Activated CD8-positive, alpha-beta memory T cell treated with anti-CD3 and anti-CD28 coated beads for 4 hours (primary cell): ENCODE results near the gene DOCK4.
"Not testable (repeated sequence)": the region's sequence is repeated elsewhere in the genome, so short reads cannot be mapped to it uniquely, and the experiment has no call there.

ENCODE experiments used
- DNase-seq, 2 donors: peaks; one replicate each; pipeline ENCODE4 v3.0.0-alpha.2; 2020; ENCODE audit warnings: low read depth in 2 of 2

The DOCK4 gene

GRCh38 chr7:111954474-111955381, 251.5 kb downstream of the DOCK4 start:
- DNase-seq: no peak

DNA sequence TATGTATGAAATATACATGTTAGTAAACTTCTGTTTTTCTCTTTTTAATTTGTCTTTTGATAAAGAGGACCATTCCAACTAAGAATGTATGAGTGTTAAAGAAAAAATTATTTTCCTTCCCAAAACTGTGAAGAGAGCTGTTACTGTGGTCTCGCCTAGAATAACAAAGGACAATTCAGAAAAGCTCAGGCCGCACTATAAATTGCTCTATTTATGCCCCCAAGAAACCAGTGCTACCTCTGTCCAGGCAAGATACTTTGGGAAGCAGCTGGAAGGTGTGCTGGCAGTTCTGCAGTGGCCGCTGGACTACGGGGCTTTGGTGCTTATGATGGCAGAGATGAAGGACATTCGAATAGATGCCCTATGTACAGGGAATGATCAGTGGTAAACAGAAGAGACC, 252.1 kb downstream of the DOCK4 start:
- no peak for DNase-seq

DNA sequence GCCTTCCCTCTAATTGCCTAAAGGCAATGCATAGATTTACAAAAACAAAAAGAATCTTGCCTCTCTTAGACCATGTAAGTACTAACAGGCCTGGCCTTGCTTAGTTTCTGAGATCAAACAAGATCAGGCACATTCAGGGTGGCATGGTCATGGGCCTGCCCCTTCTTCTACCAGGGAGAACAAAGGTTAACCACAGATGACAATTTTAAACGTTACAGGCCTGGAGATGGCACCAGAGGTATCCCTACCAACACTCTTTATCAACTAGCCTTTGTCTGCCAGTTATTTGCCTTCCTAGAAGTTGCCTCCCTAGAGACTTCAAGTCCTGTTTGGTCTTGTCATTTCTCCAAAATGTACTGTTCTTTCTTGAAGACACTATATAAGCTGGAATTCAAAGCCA, 252.6 kb downstream of the DOCK4 start:
- no peak for DNase-seq

DNA sequence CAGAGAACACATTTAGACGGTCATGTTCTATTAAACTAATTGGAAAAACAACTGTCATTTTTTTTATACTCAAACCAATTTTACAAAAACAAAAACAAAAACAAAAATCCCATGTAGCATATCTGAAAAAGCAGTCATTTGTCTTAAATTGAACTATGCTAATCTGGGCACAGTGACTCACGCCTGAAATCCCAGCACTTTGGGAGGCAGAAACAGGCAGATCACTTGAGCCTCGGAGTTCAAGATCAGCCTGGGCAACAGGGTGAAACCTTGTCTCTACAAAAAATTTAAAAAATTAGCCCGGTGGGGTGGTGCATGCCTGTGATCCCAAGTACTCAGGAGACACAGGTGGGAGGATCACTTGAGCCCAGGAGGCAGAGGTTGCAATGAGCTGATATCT, 253.4 kb downstream of the DOCK4 start:
- no peak for DNase-seq

- no peak for DNase-seq
Measured at GRCh38 chr7:111951052-111951451, 255.1 kb downstream of the DOCK4 start.

DNA sequence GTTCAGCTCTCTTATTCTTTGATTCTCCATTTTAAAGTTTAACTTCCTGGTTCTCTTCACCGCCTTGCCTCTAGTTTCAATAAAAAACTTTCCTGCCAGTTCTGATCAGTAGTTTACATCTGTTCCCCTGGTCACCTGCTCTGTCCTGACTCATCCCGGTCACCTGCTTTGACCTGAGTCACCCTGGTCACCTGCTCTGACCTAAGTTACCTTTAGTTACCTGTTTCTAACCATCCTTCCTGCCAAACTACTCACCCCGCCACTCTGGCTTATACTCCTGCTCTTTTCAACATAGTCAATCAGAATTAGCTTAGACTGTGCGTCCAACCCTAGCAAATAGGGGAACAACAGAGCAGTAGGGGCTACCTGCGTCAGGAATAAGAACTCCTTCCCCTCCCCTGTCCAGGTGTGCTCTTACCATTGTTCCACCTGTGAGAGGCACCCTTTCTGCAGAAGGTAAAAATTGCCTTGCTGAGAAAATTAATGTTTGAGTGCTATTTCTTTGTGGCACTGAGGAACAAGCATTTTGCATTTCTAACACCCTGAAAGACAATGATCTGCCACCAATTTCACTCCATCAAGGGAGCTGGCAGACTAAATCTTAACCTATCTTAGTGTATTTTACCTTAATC, 263.6 kb downstream of the DOCK4 start:
- no peak for DNase-seq

- no peak for DNase-seq
Measured at GRCh38 chr7:111937163-111937562, 269.0 kb downstream of the DOCK4 start.

GRCh38 chr7:111933609-111934008, 272.6 kb downstream of the DOCK4 start:
- DNase-seq: no peak

- DNase-seq: no peak
Measured at GRCh38 chr7:111931958-111932357, 274.2 kb downstream of the DOCK4 start.

GRCh38 chr7:111931016-111931517, 275.1 kb downstream of the DOCK4 start:
- no peak for DNase-seq

GRCh38 chr7:111929264-111929663, 276.9 kb downstream of the DOCK4 start:
- no peak for DNase-seq

DNA sequence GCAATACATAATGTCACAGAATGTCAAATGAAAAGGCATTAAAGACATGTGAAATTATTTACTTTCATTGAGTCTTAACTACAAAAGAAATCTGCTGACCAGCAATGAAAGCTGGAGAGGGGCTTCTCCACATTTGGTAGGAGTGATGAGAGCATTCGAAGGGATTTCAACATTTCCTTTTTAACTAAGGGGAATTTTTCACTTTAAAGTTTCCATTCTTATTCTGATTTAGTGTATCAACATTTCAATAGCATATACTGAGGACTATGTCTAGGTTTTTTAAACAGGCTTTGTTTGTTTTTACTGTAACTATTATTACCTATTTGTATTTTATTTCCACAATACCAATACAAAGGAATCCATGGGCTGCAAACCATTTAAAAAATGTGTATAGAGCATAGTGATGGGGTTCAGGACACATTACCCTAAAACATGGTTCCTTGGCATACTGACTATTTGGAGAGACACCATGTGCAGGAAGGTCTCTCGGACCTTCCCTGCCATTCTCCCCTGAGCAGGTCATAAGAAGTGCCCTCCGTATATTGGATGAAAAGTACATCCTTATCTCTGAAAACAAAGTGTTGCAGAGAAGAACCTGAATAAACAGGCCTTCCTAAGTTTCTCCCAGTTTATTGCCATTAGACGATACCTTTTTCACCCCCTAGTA, 278.7 kb downstream of the DOCK4 start:
- DNase-seq: no peak

DNA sequence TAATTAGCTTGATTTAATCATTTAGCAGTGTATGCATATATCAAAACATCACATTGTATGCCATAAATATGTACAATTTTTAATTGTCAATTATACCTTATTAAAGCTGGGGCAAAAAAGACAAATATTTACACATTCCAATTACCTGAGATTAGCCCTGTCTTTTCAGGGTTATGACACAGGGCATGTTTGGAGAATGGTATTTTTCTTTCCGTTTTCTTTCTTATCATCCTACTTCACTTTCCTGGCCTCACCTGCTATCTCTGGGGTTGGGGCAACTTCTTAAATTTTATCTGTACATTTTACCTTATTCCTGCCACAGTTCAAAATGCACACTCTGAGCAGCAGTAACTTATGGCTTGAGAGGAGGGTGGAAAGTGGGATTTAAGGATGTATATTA, 285.9 kb downstream of the DOCK4 start:
- DNase-seq: no peak

DNA sequence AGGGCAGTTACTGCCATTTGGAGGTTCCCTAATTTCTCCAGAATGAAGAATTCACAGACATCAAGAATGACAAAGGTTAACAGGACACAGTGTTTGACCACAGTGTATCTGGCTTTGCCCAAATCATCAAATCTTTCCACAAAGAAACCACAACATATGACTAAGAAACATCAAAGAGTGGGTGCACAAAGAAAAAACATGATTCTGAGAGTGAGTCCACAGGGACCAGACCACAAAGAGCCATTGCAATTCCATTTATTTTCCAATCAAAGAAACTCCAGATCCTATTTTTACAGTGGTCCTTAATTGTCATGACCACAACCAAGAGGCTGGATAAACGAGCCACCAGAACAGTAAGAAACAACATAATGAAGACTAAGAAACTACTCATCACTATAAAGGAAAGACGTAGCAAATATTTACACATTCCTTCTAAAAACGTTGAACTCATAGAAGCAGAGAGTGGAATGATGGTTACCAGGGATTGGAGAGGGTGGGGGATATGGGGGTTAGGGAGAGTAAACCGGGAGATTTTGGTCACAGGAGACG, 286.5 kb downstream of the DOCK4 start:
- DNase-seq: no peak

DNA sequence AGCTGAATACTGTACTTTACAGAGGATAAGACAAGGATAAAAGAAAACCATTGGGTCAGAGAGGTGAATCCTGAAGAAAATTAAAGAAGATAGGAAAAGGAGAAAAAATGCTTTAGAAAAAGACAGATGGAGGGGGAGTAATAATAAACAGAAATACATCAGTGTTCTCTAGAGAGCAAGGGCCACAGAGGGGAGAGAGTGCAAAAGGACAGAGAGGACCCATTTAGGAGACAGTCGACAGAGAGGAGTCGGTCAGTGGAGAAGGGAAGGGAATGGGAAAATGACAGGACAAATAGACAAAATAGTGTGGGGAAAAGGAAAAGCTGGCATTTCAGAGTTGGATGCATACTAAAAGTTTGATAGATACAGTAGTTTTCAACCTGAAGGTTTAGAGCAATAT, 287.0 kb downstream of the DOCK4 start:
- DNase-seq: no peak

DNA sequence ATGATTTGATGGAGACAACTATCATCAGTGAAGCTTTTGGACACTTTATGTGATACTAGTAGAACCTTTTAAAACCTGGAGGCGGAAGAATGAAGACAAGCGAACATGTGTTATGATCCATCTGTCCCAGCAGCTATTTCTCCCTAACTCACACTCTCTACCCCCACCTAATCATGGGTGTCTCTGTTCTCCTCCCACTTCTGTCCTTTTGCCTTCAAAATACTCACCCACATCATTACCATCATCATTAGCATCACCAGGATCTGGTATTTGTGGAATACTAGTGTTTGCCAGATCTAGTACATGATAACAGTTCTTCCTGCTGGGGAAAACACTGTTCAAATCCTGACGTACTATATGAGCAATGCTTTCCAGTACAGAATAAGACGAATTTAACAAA, 287.7 kb downstream of the DOCK4 start:
- DNase-seq: no peak

GRCh38 chr7:111917404-111917803, 288.8 kb downstream of the DOCK4 start:
- not testable (repeated sequence) for DNase-seq

- no peak for DNase-seq
Measured at GRCh38 chr7:111914291-111914690, 291.9 kb downstream of the DOCK4 start.

- DNase-seq: no peak
Measured at GRCh38 chr7:111911166-111911961, 294.8 kb downstream of the DOCK4 start.

- no peak for DNase-seq
Measured at GRCh38 chr7:111910656-111911055, 295.5 kb downstream of the DOCK4 start.

GRCh38 chr7:111908673-111909072, 297.5 kb downstream of the DOCK4 start:
- not testable (repeated sequence) for DNase-seq
